Measurements from ENCODE around the gene FANCC.
"Not testable (repeated sequence)": the region's sequence is repeated elsewhere in the genome, so short reads cannot be mapped to it uniquely, and the experiment has no call there.

Gene FANCC

GRCh38 chr9:95213117-95213516, 104.4 kb downstream of the FANCC start:
- TF ChIP-seq, protein P1, sequence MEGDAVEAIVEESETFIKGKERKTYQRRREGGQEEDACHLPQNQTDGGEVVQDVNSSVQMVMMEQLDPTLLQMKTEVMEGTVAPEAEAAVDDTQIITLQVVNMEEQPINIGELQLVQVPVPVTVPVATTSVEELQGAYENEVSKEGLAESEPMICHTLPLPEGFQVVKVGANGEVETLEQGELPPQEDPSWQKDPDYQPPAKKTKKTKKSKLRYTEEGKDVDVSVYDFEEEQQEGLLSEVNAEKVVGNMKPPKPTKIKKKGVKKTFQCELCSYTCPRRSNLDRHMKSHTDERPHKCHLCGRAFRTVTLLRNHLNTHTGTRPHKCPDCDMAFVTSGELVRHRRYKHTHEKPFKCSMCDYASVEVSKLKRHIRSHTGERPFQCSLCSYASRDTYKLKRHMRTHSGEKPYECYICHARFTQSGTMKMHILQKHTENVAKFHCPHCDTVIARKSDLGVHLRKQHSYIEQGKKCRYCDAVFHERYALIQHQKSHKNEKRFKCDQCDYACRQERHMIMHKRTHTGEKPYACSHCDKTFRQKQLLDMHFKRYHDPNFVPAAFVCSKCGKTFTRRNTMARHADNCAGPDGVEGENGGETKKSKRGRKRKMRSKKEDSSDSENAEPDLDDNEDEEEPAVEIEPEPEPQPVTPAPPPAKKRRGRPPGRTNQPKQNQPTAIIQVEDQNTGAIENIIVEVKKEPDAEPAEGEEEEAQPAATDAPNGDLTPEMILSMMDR (IDR thresholded peaks at IDR 0.05; ENCODE audit: control insufficient read depth, extremely low read depth, insufficient read depth) = no peak
- no peak overlapping the region for H3K4me3 ChIP-seq (ENCODE audit: low read depth, low read length)
- no peak for DNase-seq (ENCODE audit: low read depth)

- no peak overlapping the region for H3K4me3 ChIP-seq (ENCODE audit: low read depth, low read length)
- DNase-seq (ENCODE audit: low read depth) = no peak
- TF ChIP-seq, protein P1 (IDR thresholded peaks at IDR 0.05; ENCODE audit: control insufficient read depth, extremely low read depth, insufficient read depth) = no peak
Observed at GRCh38 chr9:95211028-95211427, 106.5 kb downstream of the FANCC start.

DNA sequence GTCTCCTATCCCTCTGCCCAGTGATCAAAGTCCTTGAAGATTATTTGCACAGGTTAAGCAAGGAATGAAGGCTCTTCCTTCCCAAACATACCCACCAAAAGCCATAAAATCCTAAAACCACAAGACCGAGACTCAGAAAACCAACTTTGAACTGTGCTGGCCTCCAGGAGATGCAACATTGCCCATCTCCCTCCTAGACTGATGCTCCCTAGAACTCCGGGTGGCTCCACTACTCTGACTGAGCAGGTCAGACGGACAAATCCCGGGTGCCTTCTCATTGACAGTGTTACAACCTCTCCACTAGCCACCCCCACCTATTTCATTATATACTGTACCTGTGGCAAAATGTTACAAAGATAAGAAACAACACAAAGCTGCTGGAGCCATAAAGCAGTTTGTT, 110.1 kb downstream of the FANCC start:
- TF ChIP-seq, protein P1 (IDR thresholded peaks at IDR 0.05; ENCODE audit: control insufficient read depth, extremely low read depth, insufficient read depth) = no peak
- no peak for DNase-seq (ENCODE audit: low read depth)
- no peak overlapping the region for H3K4me3 ChIP-seq (ENCODE audit: low read depth, low read length)

GRCh38 chr9:95206143-95206542, 111.4 kb downstream of the FANCC start:
- H3K4me3 ChIP-seq (ENCODE audit: low read depth, low read length) = no peak overlapping the region
- TF ChIP-seq, protein P1 (IDR thresholded peaks at IDR 0.05; ENCODE audit: control insufficient read depth, extremely low read depth, insufficient read depth) = no peak
- DNase-seq (ENCODE audit: low read depth) = no peak

- no peak for DNase-seq (ENCODE audit: low read depth)
- TF ChIP-seq, protein P1 (IDR thresholded peaks at IDR 0.05; ENCODE audit: control insufficient read depth, extremely low read depth, insufficient read depth) = no peak
- H3K4me3 ChIP-seq (ENCODE audit: low read depth, low read length) = no peak overlapping the region
Observed at GRCh38 chr9:95204710-95205109, 112.8 kb downstream of the FANCC start.

GRCh38 chr9:95204310-95204709, 113.2 kb downstream of the FANCC start:
- H3K4me3 ChIP-seq (ENCODE audit: low read depth, low read length) = no peak overlapping the region
- TF ChIP-seq, protein P1 (IDR thresholded peaks at IDR 0.05; ENCODE audit: control insufficient read depth, extremely low read depth, insufficient read depth) = no peak
- no peak for DNase-seq (ENCODE audit: low read depth)

DNA sequence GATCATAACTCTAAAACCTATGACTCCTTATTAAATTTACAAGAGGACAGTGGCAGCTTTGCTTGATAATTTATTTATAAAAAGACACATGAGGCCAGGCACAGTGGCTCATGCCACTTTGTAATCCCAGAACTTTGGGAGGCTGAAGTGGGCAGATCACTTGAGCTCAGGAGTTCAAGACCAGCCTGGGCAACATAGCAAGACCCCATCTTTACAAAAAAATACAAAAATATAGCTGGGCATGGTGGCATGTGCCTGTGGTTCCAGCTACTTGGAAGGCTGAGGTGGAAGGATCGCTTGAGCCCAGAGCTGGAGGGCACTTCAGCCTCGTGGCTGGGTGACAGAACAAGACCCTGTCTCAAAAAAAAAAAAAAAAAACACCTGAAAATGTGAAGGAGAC, 114.5 kb downstream of the FANCC start:
- H3K4me3 ChIP-seq (ENCODE audit: low read depth, low read length); DNase-seq (ENCODE audit: low read depth): not testable (repeated sequence)
